Measurements from ENCODE around the gene HNRNPL.

DNA sequence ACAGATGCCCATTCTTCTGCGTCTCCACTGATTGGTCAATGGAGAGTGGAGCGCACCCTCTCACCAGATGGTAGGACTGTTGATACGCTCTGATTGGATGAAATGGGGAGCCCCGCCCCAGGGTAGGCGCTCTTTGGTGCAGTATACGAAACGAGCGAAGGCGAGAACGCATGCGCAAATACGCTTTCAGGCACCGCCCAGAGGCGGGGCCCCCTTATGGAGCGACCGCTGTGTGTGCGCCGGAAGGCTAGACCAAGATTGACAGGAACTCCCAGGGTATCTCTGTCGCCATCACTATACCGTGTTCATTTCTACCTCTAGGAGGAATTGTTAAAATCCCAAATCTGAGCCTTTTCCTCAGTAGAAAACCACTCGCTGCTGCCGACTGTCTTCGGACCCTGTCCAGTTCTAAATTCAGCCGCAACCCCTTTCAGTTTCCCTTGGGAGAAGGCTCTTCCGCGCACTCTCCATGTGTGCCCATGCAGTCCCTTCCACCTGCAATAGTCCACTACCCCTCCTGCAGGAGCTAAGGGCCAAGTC, 720 bp upstream of the HNRNPL start:
- TF ChIP-seq FOSL2 (IDR thresholded peaks at IDR 0.05) (no peak), FOSL2 (CRISPR knock-in tag; IDR thresholded peaks at IDR 0.05) (no peak), RNF2 (IDR thresholded peaks at IDR 0.05; ENCODE audit: borderline replicate concordance, low read depth) (no peak), RAD21 (conservative IDR thresholded peaks at IDR 0.05 in 1 of 2, IDR thresholded peaks at IDR 0.05 in 1 of 2) (no peak), RCOR1 (IDR thresholded peaks at IDR 0.05; ENCODE audit: low read depth, low read length) (no peak)
- TF ChIP-seq, protein P1, sequence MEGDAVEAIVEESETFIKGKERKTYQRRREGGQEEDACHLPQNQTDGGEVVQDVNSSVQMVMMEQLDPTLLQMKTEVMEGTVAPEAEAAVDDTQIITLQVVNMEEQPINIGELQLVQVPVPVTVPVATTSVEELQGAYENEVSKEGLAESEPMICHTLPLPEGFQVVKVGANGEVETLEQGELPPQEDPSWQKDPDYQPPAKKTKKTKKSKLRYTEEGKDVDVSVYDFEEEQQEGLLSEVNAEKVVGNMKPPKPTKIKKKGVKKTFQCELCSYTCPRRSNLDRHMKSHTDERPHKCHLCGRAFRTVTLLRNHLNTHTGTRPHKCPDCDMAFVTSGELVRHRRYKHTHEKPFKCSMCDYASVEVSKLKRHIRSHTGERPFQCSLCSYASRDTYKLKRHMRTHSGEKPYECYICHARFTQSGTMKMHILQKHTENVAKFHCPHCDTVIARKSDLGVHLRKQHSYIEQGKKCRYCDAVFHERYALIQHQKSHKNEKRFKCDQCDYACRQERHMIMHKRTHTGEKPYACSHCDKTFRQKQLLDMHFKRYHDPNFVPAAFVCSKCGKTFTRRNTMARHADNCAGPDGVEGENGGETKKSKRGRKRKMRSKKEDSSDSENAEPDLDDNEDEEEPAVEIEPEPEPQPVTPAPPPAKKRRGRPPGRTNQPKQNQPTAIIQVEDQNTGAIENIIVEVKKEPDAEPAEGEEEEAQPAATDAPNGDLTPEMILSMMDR (IDR thresholded peaks at IDR 0.05), result no peak
- TF ChIP-seq, protein P2, sequence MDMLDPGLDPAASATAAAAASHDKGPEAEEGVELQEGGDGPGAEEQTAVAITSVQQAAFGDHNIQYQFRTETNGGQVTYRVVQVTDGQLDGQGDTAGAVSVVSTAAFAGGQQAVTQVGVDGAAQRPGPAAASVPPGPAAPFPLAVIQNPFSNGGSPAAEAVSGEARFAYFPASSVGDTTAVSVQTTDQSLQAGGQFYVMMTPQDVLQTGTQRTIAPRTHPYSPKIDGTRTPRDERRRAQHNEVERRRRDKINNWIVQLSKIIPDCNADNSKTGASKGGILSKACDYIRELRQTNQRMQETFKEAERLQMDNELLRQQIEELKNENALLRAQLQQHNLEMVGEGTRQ (IDR thresholded peaks at IDR 0.05), result no peak; the same call in 1 of the 2 replicates

All from A549 (cell line).